DOHH2 (cell line): Measurements from ENCODE around the gene BFSP1.

Source experiments
- H3F3A ChIP-seq: fragments of 200-600 bp; sonication (generic), shearing (Covaris generic); 2 replicates; pipeline ENCODE4 v1.6.0; 2016; ENCODE audit warnings: antibody characterized with exemption, mild to moderate bottlenecking; ENCODE audit not compliant: control insufficient read depth, insufficient read depth
- H3K27ac ChIP-seq: fragments of 200-600 bp; sonication (generic); 2 replicates; pipeline ENCODE4 v1.5.1; 2014; ENCODE audit warnings: low read depth, mild to moderate bottlenecking, low read length, moderate library complexity
- H3K27me3 ChIP-seq: fragments of 200-600 bp; sonication (generic); 2 replicates; pipeline ENCODE4 v1.6.1; 2014; ENCODE audit warnings: mild to moderate bottlenecking, low read length, mixed read lengths; ENCODE audit not compliant: control insufficient read depth
- H3K36me3 ChIP-seq: fragments of 200-600 bp; sonication (generic); 2 replicates; pipeline ENCODE4 v1.6.1; 2014; ENCODE audit warnings: mild to moderate bottlenecking, low read length, moderate library complexity, mixed read lengths; ENCODE audit not compliant: control insufficient read depth
- H3K4me1 ChIP-seq: fragments of 200-600 bp; sonication (generic); 2 replicates; pipeline ENCODE4 v1.6.1; 2014; ENCODE audit warnings: mild to moderate bottlenecking, low read length, mixed read lengths; ENCODE audit not compliant: control insufficient read depth
- H3K4me2 ChIP-seq: fragments of 200-600 bp; sonication (generic); 2 replicates; pipeline ENCODE4 v1.6.0; 2014; ENCODE audit warnings: mild to moderate bottlenecking, low read length, moderate library complexity
- H3K4me3 ChIP-seq: fragments of 200-600 bp; sonication (generic); 2 replicates; pipeline ENCODE4 v1.5.1; 2014; ENCODE audit warnings: mild to moderate bottlenecking, low read length, mixed read lengths
- H3K79me2 ChIP-seq: fragments of 200-600 bp; sonication (generic); 2 replicates; pipeline ENCODE4 v1.6.1; 2014; ENCODE audit warnings: mild to moderate bottlenecking, low read length, mixed read lengths; ENCODE audit not compliant: control insufficient read depth
- H3K9me2 ChIP-seq: fragments of 200-600 bp; sonication (generic); replicated peaks from 2 replicates; pipeline ENCODE4 v1.6.1; 2014; ENCODE audit warnings: mild to moderate bottlenecking, low read length, mixed read lengths; ENCODE audit not compliant: control insufficient read depth
- H3K9me3 ChIP-seq: fragments of 200-600 bp; sonication (generic); 2 replicates; pipeline ENCODE4 v1.6.1; 2014; ENCODE audit warnings: antibody characterized with exemption, low read length, mixed read lengths; ENCODE audit not compliant: control insufficient read depth, insufficient read depth
- H4K20me1 ChIP-seq: fragments of 200-600 bp; sonication (generic); 2 replicates; pipeline ENCODE4 v1.6.0; 2014; ENCODE audit warnings: low read depth, mild to moderate bottlenecking, antibody characterized with exemption, low read length, moderate library complexity; ENCODE audit not compliant: control insufficient read depth, insufficient read depth
- CTCF ChIP-seq: fragments of 200-600 bp; sonication (generic); IDR thresholded peaks from one replicate; pipeline ENCODE4 v1.5.1; 2014; ENCODE audit warnings: antibody characterized with exemption, mild to moderate bottlenecking, low read depth, low read length; ENCODE audit not compliant: poor library complexity, severe bottlenecking
- EZH2phosphoT487 ChIP-seq: fragments of 200-600 bp; sonication (generic); IDR thresholded peaks from 2 replicates; pipeline ENCODE4 v1.6.1; 2017; ENCODE audit warnings: borderline replicate concordance, mild to moderate bottlenecking, antibody characterized with exemption, low read length, moderate library complexity, mixed read lengths

The BFSP1 gene

GRCh38 chr20:17466641-17467040, 64.5 kb downstream of the BFSP1 start:
- Histone ChIP-seq H3F3A (no peaks in the 10 kb centered on the region), H3K4me2 (no peak overlapping the region), H4K20me1 (no peaks in the 10 kb centered on the region), H3K4me1 (no peaks in the 10 kb centered on the region), H3K9me3 (no peaks in the 10 kb centered on the region), H3K4me3 (no peak overlapping the region), H3K27me3 (no peaks in the 10 kb centered on the region), H3K36me3 (no peaks in the 10 kb centered on the region), H3K79me2 (no peaks in the 10 kb centered on the region), H3K9me2 (no peaks in the 10 kb centered on the region), H3K27ac (no peak overlapping the region)
- TF ChIP-seq EZH2phosphoT487 = no peak
- TF ChIP-seq CTCF = no peak

DNA sequence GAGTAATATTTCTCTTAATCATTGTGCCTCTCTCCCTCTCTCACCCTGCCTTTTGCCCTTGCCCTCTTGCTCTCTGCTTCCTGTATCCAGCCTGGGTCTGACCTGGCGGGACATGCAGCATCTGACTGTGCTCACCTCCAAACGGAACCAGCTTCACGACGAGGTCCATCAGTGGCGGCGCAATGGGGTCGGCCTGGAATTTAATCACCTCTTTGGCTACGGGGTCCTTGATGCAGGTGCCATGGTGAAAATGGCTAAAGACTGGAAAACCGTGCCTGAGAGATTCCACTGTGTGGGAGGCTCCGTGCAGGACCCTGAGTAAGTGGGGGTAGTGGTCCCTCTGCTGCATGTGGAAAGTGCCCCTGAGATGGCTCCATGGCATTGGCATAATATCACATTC, 65.9 kb downstream of the BFSP1 start:
- no peaks in the 10 kb centered on the region for H3F3A ChIP-seq
- H3K27me3 ChIP-seq = no peaks in the 10 kb centered on the region
- H3K4me1 ChIP-seq = no peaks in the 10 kb centered on the region
- H3K9me2 ChIP-seq = no peaks in the 10 kb centered on the region
- no peak overlapping the region for H3K4me3 ChIP-seq
- no peaks in the 10 kb centered on the region for H3K9me3 ChIP-seq
- no peaks in the 10 kb centered on the region for H4K20me1 ChIP-seq
- H3K36me3 ChIP-seq = no peaks in the 10 kb centered on the region
- H3K4me2 ChIP-seq = no peak overlapping the region
- TF ChIP-seq CTCF = no peak
- TF ChIP-seq EZH2phosphoT487 = no peak
- H3K27ac ChIP-seq = no peak overlapping the region
- no peaks in the 10 kb centered on the region for H3K79me2 ChIP-seq

DNA sequence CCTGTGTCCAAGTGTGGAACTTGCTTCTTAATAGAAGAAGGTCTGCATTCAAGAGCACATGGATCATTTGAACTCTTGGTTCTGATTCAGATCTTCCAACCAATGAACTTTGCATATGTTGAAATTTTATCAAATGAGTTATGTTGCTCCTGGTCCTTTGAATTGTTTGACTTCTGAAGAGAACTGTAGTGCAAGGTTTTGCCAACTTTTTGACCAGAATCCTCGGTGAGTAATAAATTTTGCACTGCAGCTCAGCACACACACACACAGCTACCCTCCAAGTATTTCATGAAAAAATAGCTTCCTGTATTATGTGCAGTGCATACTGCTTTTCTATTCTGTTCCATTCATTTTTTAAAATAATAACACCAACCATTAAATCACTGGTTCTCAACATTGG, 67.5 kb downstream of the BFSP1 start:
- no peaks in the 10 kb centered on the region for H4K20me1 ChIP-seq
- no peak overlapping the region for H3K27ac ChIP-seq
- no peak overlapping the region for H3K4me3 ChIP-seq
- H3K79me2 ChIP-seq = no peaks in the 10 kb centered on the region
- H3K27me3 ChIP-seq = no peaks in the 10 kb centered on the region
- no peaks in the 10 kb centered on the region for H3K36me3 ChIP-seq
- TF ChIP-seq EZH2phosphoT487 (no peak), CTCF (no peak)
- no peak overlapping the region for H3K4me2 ChIP-seq
- no peaks in the 10 kb centered on the region for H3K9me2 ChIP-seq
- no peaks in the 10 kb centered on the region for H3K4me1 ChIP-seq
- no peaks in the 10 kb centered on the region for H3F3A ChIP-seq
- H3K9me3 ChIP-seq = no peaks in the 10 kb centered on the region

DNA sequence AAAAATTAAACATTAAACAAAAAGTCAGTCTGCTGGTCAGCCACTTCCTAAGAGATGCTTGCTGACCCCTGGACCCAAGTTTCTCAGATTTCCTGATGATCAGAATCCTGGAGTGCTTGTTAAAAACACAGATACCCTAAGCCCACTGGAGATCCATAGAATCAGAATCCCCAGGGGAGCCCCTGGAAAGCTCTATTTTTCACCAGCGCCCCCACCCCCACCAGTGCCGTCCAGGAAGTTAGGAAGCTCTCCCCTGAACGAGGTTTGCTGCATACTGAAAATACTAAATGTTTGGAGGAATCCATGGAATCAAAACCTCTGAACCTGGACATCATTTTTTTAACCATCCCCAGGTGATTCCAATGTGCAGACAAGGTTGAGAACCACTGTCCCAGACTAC, 69.2 kb downstream of the BFSP1 start:
- TF ChIP-seq EZH2phosphoT487 (no peak), CTCF (no peak)
- H3K9me2 ChIP-seq = no peaks in the 10 kb centered on the region

More for the DNA sequence above, 69.2 kb downstream of the BFSP1 start:
- Histone ChIP-seq H3F3A (no peaks in the 10 kb centered on the region), H3K4me3 (no peak overlapping the region), H3K79me2 (no peaks in the 10 kb centered on the region), H3K27ac (no peak overlapping the region), H3K36me3 (no peaks in the 10 kb centered on the region), H3K27me3 (no peaks in the 10 kb centered on the region), H3K9me3 (no peaks in the 10 kb centered on the region), H3K4me2 (no peak overlapping the region), H3K4me1 (no peaks in the 10 kb centered on the region), H4K20me1 (no peaks in the 10 kb centered on the region)
